ENCODE data around the gene TARS1. TPM values are rescaled to one million over a fixed set of nuclear protein-coding genes. Genes with fewer than 3 reads are reported as not detected.

TARS1 gene
- total and polyA plus RNA-seq, 2 of the 8 experiments (the other 6 are each of a cell fraction or from before 2014, with no cell fraction given): 94.4 to 445 TPM

GRCh38 chr5:33491941-33492340 is 51.2 kb downstream of the TARS1 start:
- no peak overlapping the region for H3K9ac ChIP-seq (replicated peaks in 1 of 4; ENCODE audit: extremely low read depth in 1 of 4, low read depth in 3 of 4, low read length in 3 of 4)
- POLR2A ChIA-PET (ENCODE audit: partially characterized antibody): interaction anchor here (1.8 to 3.5 kb wide), 2 partner anchors 38 to 46 kb away, joined by 3 to 9 read pairs; no protein-coding TSS in a partner anchor
- H3K4me2 ChIP-seq (ENCODE audit: insufficient read depth in 1 of 2, low read depth in 2 of 2, low read length in 2 of 2): no peak overlapping the region
- no peak overlapping the region for H3K14ac ChIP-seq (ENCODE audit: insufficient read length)
- no peaks in the 10 kb centered on the region for H3K23me2 ChIP-seq (ENCODE audit: low read depth, low read length)
- no peak overlapping the region for H3K4ac ChIP-seq (replicated peaks; ENCODE audit: insufficient read length, low read depth, low read length)
- no peak overlapping the region for H3K23ac ChIP-seq (ENCODE audit: insufficient read length)
- H3K4me3 ChIP-seq (ENCODE audit: extremely low read depth in 1 of 4, insufficient read depth in 2 of 4, low read depth in 3 of 4, low read length in 4 of 4): no peak overlapping the region
- H2AFZ ChIP-seq (ENCODE audit: low read length): no peak overlapping the region
- H3K18ac ChIP-seq (ENCODE audit: extremely low read depth, low read length): no peak overlapping the region
- H4K20me1 ChIP-seq (replicated peaks in 1 of 2; ENCODE audit: control insufficient read depth in 1 of 2, insufficient read depth in 2 of 2, low read length in 2 of 2): no peaks in the 10 kb centered on the region
- no peaks in the 10 kb centered on the region for H3K36me3 ChIP-seq (ENCODE audit: control insufficient read depth in 2 of 4, insufficient read depth in 4 of 4, low read length in 3 of 4)
- H2AK5ac ChIP-seq (ENCODE audit: low read depth, low read length): no peak overlapping the region
- DNase-seq (ENCODE audit: low read depth in 1 of 2, low spot score in 2 of 2) (no peak), FAIRE-seq (no peak)
- CTCF ChIA-PET (ENCODE audit: partially characterized antibody): interaction anchor here (0.6 to 1.9 kb wide), 2 partner anchors 14 to 88 kb away, joined by 4 to 7 read pairs; no protein-coding TSS in a partner anchor
- H2BK5ac ChIP-seq (ENCODE audit: low read depth, low read length): no peak overlapping the region
- peaks cover 6 to 12% (median 9%) of the 10 kb centered on the region in 4 experiments; a peak in 6 of 7 replicates for H3K4me1 ChIP-seq (replicated peaks in 1 of 4; ENCODE audit: control insufficient read depth in 3 of 4, insufficient read depth in 4 of 4, low read length in 3 of 4)
- H2BK20ac ChIP-seq (ENCODE audit: low read length): no peak overlapping the region
- no peak overlapping the region for H4K8ac ChIP-seq (ENCODE audit: extremely low read depth, insufficient read depth, low read length)
- no peak overlapping the region for H4K91ac ChIP-seq (replicated peaks; ENCODE audit: insufficient read length, low read length)
- no peaks in the 10 kb centered on the region for H3K79me1 ChIP-seq (ENCODE audit: low read depth, low read length)
- H3K79me2 ChIP-seq (ENCODE audit: control insufficient read depth in 1 of 2, insufficient read depth in 2 of 2, low read length in 2 of 2): no peaks in the 10 kb centered on the region
- no peak overlapping the region for H2BK120ac ChIP-seq (replicated peaks; ENCODE audit: low read depth, low read length)
- H2BK15ac ChIP-seq (ENCODE audit: low read length): no peak overlapping the region
- H4K5ac ChIP-seq (ENCODE audit: insufficient read length, low read depth, low read length): no peak overlapping the region
- H3K56ac ChIP-seq (replicated peaks; ENCODE audit: insufficient read length, low read depth, low read length): no peak overlapping the region
- H3K27ac ChIP-seq (ENCODE audit: low read depth, low read length): no peak overlapping the region
- no peak overlapping the region for H2BK12ac ChIP-seq (ENCODE audit: low read depth, low read length)
- no peaks in the 10 kb centered on the region for H3K27me3 ChIP-seq (replicated peaks in 1 of 4; ENCODE audit: control insufficient read depth in 3 of 4, extremely low read depth in 1 of 4, insufficient read depth in 3 of 4, low read length in 3 of 4)
- no peaks in the 10 kb centered on the region for H3K9me3 ChIP-seq (ENCODE audit: insufficient read depth in 2 of 2, low read depth in 1 of 2, low read length in 1 of 2)
- TF ChIP-seq TAF7 (optimal IDR thresholded peaks at IDR 0.05; ENCODE audit: borderline replicate concordance, low read depth, low read length) (no peak), YY1 (IDR thresholded peaks at IDR 0.05; ENCODE audit: low read depth, low read length) (no peak), USF2 (IDR thresholded peaks at IDR 0.05; ENCODE audit: low read length) (no peak), NRF1 (IDR thresholded peaks at IDR 0.05; ENCODE audit: low read depth, low read length) (no peak), SUZ12 (IDR thresholded peaks at IDR 0.05; ENCODE audit: low read length) (no peak), HDAC6 (IDR thresholded peaks at IDR 0.05; ENCODE audit: low read depth, low read length) (no peak), CEBPB (IDR thresholded peaks at IDR 0.05; ENCODE audit: low read depth, low read length) (no peak), TAF1 (IDR thresholded peaks at IDR 0.05; ENCODE audit: low read depth, low read length) (no peak), POU5F1 (IDR thresholded peaks at IDR 0.05; ENCODE audit: low read depth, low read length) (no peak), SP1 (IDR thresholded peaks at IDR 0.05; ENCODE audit: low read depth, low read length) (no peak), CBX5 (IDR thresholded peaks at IDR 0.05; ENCODE audit: low read depth, low read length) (no peak), E2F6 (IDR thresholded peaks at IDR 0.05) (no peak), MAFK (IDR thresholded peaks at IDR 0.05; ENCODE audit: low read depth, low read length) (no peak), TEAD4 (IDR thresholded peaks at IDR 0.05; ENCODE audit: low read depth, low read length) (no peak)
